OCI-M1 (cell line): ENCODE results near the gene GASK1A.
A peak's percentile ranks its signal among the peaks of the same experiment; 100 is the strongest.
"Not testable (repeated sequence)": the region's sequence is repeated elsewhere in the genome, so short reads cannot be mapped to it uniquely, and the experiment has no call there.

Experiments used
- DNase-seq: peaks from one replicate; lab custom pipeline; 2025; lab: John Stamatoyannopoulos, UW

GASK1A gene

DNA sequence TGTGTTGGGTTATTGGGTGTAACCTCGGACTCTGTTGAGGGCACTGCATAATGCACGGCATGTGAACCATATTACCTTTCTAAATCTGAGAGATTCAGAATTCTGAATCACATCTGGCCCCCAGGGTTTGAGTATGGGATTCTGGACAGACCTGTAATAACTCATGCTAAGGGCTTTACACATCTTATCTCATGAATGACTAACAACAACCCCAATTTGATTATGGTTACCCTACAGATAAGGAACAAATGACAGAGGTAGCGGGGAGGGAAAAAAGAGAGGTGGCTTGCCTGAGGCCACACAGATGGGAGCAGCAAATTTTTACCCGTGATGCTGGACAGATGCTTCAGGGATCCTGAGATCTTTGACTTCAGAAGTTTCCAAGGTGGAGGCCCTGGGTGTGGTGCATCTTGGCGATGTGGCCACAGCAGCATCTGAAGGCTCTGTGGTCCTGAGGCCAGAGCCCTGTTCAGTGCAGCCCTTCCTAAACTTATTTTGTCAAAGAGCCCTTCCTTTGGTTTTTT lies 83.0 kb downstream of the GASK1A start:
- DNase-seq = no peak

GRCh38 chr3:43062564-43063040 lies 83.5 kb downstream of the GASK1A start:
- DNase-seq = peak; percentile 91

DNA sequence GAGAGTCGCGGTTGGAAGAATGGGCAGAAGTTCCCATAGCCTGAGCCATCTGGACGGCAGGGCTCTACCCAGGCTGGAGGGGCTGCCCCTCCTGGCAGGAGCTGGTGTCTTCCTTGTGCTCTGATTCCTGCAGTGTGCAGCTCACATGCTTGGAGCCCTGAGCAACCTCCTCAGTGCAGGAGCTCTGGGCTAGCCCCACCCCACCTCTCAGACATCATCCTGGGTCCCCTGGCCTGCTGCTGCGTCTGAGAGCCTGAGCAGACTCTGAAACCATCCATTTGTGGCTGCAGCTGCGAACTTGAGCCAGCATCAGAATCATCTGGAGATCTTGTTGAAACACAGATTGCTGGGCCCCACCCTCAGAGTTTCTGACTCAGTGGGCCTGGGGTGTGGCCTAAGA lies 84.0 kb downstream of the GASK1A start:
- no peak for DNase-seq

GRCh38 chr3:43070670-43071069 lies 91.6 kb downstream of the GASK1A start:
- DNase-seq = not testable (repeated sequence)

DNA sequence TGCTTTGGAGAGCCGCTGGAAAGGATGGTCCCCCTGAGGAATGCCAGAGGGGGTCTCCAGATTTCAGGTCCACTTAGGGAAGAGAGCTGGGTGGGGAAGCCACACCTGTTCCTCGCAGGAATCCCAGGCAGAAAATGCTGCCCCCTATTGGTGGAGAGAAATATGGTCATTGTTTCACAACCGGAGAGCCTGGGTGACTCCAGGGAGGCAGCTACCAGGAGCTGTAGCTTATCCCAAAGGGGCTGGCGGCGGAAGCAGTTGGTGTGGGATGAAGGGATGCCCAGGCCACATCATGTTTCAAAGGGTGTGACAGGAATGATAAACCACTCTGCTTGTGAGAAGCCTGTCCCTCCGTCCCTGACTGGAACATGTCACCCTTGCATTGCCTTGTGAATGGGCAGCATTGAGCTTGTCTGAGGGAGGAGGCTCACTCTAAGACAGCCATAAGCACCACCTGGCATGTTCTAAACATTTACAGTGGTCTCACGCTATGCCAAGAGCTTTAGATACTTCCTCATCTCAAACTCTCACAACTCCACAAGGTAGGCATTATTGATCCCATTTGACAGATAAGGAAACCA lies 92.3 kb downstream of the GASK1A start:
- DNase-seq = peak; percentile 47

DNA sequence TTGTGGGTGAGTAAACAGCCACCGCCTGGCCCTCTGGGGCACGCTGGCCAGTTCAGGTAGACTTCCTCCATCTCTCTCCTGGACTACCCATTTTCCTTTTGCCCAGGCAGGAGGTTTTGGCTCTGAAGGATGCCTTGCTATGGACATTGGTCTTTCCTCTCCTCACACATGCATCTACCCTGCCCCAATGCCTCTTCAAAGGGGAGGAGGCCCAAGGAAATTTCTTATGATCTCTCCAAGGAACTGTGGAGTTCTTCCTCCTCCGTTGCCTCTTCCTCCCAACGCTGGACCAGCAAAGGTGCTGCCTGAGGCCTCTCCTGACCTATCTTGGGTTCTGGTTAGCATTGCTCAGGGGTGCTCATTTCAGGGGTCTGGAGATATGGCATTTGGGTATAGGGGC lies 93.2 kb downstream of the GASK1A start:
- DNase-seq = no peak

DNA sequence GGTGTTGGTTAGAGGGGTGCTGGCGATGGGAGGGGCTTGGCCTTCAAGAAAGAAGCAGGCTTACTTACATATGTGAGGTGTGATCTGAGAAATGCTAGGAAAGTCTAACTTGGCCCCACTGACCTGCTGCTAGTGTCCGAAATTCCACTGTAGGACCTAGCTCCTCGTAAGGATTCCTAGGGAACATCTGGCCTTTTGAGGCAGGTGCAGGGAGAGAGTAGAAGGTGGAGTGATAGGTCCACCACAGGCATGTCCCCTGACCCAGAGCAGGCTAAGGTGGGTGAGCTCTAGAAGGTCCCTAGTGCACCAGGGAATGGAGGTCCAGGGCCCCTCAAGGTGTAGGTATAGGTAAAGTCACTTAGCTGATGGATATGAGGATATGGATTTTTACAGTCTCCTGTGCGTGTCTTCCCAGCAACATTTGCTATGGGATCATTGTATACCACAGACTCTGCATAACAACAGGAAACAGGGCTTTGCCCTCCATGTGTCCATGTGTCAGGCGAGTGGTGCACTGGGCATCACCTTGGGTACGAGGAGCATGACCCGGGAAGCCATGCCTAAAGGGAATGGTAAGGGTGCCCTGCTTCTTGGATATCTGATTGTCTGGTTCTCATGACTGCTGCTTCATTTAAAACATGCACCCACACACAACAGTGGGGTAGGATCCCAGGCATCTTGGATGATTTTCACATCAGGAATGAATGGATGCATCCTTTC lies 94.2 kb downstream of the GASK1A start:
- DNase-seq = no peak

- no peak for DNase-seq
Measured at GRCh38 chr3:43073836-43074220, 94.7 kb downstream of the GASK1A start.

DNA sequence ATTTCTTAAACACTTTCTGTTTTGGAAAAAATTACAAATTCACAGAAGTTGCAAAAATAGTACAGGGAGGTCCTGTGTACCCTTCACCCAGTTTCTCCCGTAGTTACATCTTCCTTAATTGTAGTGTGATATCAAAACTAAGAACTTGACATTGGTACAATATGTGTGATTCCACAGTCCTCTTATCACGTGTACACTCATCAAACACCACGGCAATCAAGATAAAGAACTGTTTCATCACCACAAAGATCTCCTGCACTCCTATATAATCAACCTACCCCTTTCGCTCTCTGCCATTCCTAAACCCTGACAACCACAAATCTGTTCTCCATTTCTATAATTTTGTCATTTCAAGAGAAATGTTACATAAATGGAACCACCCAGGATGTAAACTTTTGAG lies 95.4 kb downstream of the GASK1A start:
- no peak for DNase-seq

- DNase-seq = no peak
Measured at GRCh38 chr3:43074901-43075689, 96.0 kb downstream of the GASK1A start.

- no peak for DNase-seq
Measured at GRCh38 chr3:43075904-43076661, 97.0 kb downstream of the GASK1A start.

- no peak for DNase-seq
Measured at GRCh38 chr3:43076857-43077256, 97.7 kb downstream of the GASK1A start.

DNA sequence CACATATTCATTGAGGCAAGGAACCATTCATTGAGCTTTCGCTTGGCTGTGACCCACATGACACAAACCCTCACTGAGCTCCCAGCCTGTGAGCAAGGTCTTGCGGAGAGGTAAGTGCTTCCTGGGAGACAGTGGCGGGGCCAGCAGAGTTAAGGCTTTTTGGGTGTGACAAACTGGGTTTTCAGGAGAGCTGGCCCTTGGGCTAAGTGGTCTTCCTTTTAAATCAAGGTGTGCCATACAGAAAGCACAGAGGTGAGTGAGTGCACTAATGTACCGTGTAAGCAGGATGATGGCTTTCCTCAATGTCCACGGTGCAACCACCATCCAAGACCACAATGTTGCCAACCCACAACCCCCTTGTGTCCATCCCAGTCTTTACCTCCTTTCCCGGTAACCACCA lies 98.2 kb downstream of the GASK1A start:
- DNase-seq = no peak

DNA sequence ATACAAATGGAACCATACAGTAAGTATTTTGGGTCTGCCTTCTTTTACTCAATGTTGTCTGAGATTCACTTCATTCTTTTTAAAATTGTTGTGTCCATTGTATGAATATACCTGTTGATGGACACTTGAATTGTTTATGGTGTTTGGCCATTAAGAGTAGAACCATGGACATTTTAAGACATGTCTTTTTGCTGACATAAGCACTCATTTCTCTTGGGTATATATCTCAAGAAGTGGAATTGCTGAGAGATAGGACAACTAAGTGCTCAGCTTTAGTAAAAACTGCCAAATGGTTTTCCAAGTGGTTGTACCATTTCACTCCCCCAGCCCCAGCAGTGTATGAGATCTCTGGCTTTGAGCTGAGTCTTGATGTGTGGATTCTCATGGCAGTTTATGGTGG lies 98.6 kb downstream of the GASK1A start:
- no peak for DNase-seq

GRCh38 chr3:43079536-43080332 lies 100.6 kb downstream of the GASK1A start:
- DNase-seq = no peak

GRCh38 chr3:43080726-43081568 lies 101.8 kb downstream of the GASK1A start:
- no peak for DNase-seq

- DNase-seq = no peak
Measured at GRCh38 chr3:43081796-43082195, 102.7 kb downstream of the GASK1A start.

GRCh38 chr3:43082457-43082856 lies 103.3 kb downstream of the GASK1A start:
- no peak for DNase-seq

DNA sequence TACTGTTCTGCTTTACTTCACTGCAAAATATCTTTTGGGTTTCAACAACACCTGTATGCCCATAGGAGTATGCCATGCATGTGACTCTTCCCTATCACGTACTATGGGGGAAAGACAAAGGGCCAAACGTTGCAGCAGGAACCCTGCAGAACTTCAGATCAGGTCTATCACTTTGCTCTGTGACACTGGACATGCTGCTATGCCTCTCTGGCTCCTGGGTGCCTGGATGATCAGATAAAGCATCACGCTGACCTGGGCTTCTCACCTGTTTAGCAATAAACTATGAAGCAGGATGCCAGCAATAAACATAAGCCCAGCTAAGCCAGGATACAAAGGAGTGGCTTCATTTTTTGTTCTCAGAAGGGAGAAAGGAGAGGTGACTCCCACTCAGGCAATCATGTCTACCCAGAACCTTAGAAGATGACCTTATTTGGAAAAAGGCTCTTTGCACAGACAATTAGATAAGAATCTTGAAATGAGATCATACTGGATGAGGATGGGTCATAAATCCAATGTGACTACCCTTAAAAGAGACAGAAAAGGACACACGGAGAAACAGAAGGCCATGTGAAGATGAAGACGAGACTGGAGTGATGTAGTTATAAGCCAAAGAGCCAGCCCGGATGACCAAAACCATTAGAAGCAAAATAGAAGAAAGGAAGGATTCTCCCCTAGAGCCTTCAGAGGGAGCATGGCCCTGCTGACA lies 107.5 kb downstream of the GASK1A start:
- peak; percentile 34 for DNase-seq
